K562 (cell line): ENCODE measurements around the gene PDZD8. TPM values are rescaled to one million over a fixed set of nuclear protein-coding genes. Genes with fewer than 3 reads are reported as not detected.

Experiments used
- ATAC-seq: fragments of 200-7000 bp; cut with Tn5 transposase; 3 replicates; pipeline ENCODE4 v1.9.1; 2020; ENCODE audit warnings: moderate library complexity
- BruUV-seq: library from RNA; stranded (reverse); fragments of 400-500 nt; replicated peaks from 2 replicates; lab custom pipeline; 2021; lab: Mats Ljungman, UMichigan
- CTCF ChIA-PET: fragments of 300-600 bp; formaldehyde crosslinking; extraction: SDS; loops from one replicate; lab custom pipeline; 2021; ENCODE audit warnings: low intra/inter-chr PET ratio; lab: Yijun Ruan, JAX
- POLR2A ChIA-PET: fragments of 300-600, 350-650 bp; sonication (Branson Sonifier 250); formaldehyde crosslinking; extraction: SDS; loops from one replicate; lab custom pipeline; 2021; ENCODE audit warnings: antibody characterized with exemption, inconsistent platforms; lab: Yijun Ruan, JAX
- DNase-seq, 4 experiments: peaks; one replicate each; pipeline versions ENCODE4 v3.0.0 to v3.0.0-alpha.2; 2011 to 2018; ENCODE audit warnings: low spot score in 3 of 4, mixed read lengths in 3 of 4; ENCODE audit errors: extremely low read depth in 1 of 4
- FAIRE-seq: peaks from 2 replicates; lab custom pipeline; 2011; peaks lifted over from hg19 to GRCh38; lab: Jason Lieb, UNC
- H2AFZ ChIP-seq: 2 replicates; pipeline ENCODE4 v1.6.0; 2011; ENCODE audit warnings: low read depth, low read length, control low read depth, inconsistent platforms
- H3K27ac ChIP-seq: fragments of 200-600 bp; 3 replicates; pipeline ENCODE4 v1.8.0; 2011; ENCODE audit warnings: low read depth, mild to moderate bottlenecking, control low read depth, inconsistent platforms, low read length, moderate library complexity, mixed read lengths; ENCODE audit errors: extremely low read depth
- H3K27me3 ChIP-seq, 2 experiments: fragments of 300-600 bp in 1 of 2; 2 replicates in 1 of 2; 3 replicates in 1 of 2; pipeline versions ENCODE4 v1.6.0 to v1.8.0; 2011; ENCODE audit warnings: inconsistent platforms in 2 of 2, low read length in 2 of 2, mild to moderate bottlenecking in 1 of 2, mixed read lengths in 1 of 2, moderate library complexity in 1 of 2; ENCODE audit not compliant: control insufficient read depth in 2 of 2, insufficient read depth in 2 of 2
- H3K36me3 ChIP-seq: fragments of 300-600 bp; 3 replicates; pipeline ENCODE4 v1.8.0; 2011; ENCODE audit warnings: mild to moderate bottlenecking, low read length, inconsistent platforms; ENCODE audit not compliant: control insufficient read depth, insufficient read depth
- H3K4me1 ChIP-seq, 2 experiments: fragments of 200-600 bp in 1 of 2; replicated peaks in 1 of 2; 2 replicates in 1 of 2; 3 replicates in 1 of 2; pipeline versions ENCODE4 v1.5.1 to v1.8.0; 2011; ENCODE audit warnings: inconsistent platforms in 2 of 2, low read length in 2 of 2, mild to moderate bottlenecking in 1 of 2, mixed read lengths in 1 of 2, moderate library complexity in 1 of 2; ENCODE audit not compliant: control insufficient read depth in 2 of 2, insufficient read depth in 2 of 2
- H3K4me2 ChIP-seq: 2 replicates; pipeline ENCODE4 v1.6.1; 2011; ENCODE audit warnings: low read length, control low read depth, inconsistent platforms, mixed read lengths; ENCODE audit not compliant: insufficient read depth
- H3K4me3 ChIP-seq: fragments of 200-600 bp; sonication (generic), shearing (Covaris generic); 2 replicates; pipeline ENCODE4 v1.5.1; 2016; ENCODE audit warnings: control low read depth, inconsistent platforms
- H3K79me2 ChIP-seq: fragments of 200-600 bp; 3 replicates; pipeline ENCODE4 v1.8.0; 2011; ENCODE audit warnings: low read length, inconsistent platforms; ENCODE audit not compliant: control insufficient read depth, insufficient read depth
- H3K9ac ChIP-seq, 2 experiments: 2 replicates each; pipeline versions ENCODE4 v1.6.0 to v1.6.1; 2011; ENCODE audit warnings: low read depth in 2 of 2, low read length in 2 of 2, control low read depth in 1 of 2, inconsistent platforms in 1 of 2, mild to moderate bottlenecking in 1 of 2, mixed read lengths in 1 of 2; ENCODE audit not compliant: insufficient read depth in 1 of 2
- H3K9me1 ChIP-seq: one replicate; pipeline ENCODE4 v1.6.0; 2011; ENCODE audit warnings: inconsistent platforms, mild to moderate bottlenecking, low read length, moderate library complexity; ENCODE audit not compliant: control insufficient read depth, insufficient read depth
- H3K9me3 ChIP-seq: replicated peaks from 2 replicates; pipeline ENCODE4 v1.5.1; 2011; ENCODE audit warnings: low read depth, low read length, inconsistent platforms; ENCODE audit not compliant: control insufficient read depth, insufficient read depth
- H4K20me1 ChIP-seq: replicated peaks from 2 replicates; pipeline ENCODE4 v1.6.1; 2011; ENCODE audit warnings: low read length, inconsistent platforms, mixed read lengths; ENCODE audit not compliant: control insufficient read depth, insufficient read depth
- CCAR2 ChIP-seq: fragments of 200-400 bp; formaldehyde crosslinking; IDR thresholded peaks from 2 replicates; pipeline ENCODE4 v1.6.1; 2017; ENCODE audit warnings: mild to moderate bottlenecking, low read depth, low read length
- ELK1 ChIP-seq: sonication (generic); formaldehyde crosslinking; IDR thresholded peaks from 2 replicates; pipeline ENCODE4 v1.8.1; 2022; ENCODE audit warnings: missing genetic modification reagents
- GATA2 ChIP-seq: sonication (generic); formaldehyde crosslinking; IDR thresholded peaks from 2 replicates; pipeline ENCODE4 v1.4.0; 2020; ENCODE audit warnings: mild to moderate bottlenecking, missing genetic modification reagents
- GTF2A2 ChIP-seq: IDR thresholded peaks from 2 replicates; pipeline ENCODE4 v1.6.1; 2016; ENCODE audit warnings: mild to moderate bottlenecking, missing genetic modification characterization, missing compliant biosample characterization
- HNRNPUL1 ChIP-seq: fragments of 200-400 bp; formaldehyde crosslinking; IDR thresholded peaks from 2 replicates; pipeline ENCODE4 v1.6.1; 2017; ENCODE audit warnings: low read length
- MITF ChIP-seq: IDR thresholded peaks from 2 replicates; pipeline ENCODE4 v1.6.1; 2014; ENCODE audit warnings: antibody characterized with exemption
- RBM34 ChIP-seq: fragments of 200-400 bp; formaldehyde crosslinking; IDR thresholded peaks from 2 replicates; pipeline ENCODE4 v1.6.1; 2018; ENCODE audit warnings: low read length, borderline replicate concordance; ENCODE audit not compliant: insufficient read depth
- SAFB2 ChIP-seq: fragments of 200-400 bp; formaldehyde crosslinking; IDR thresholded peaks from 2 replicates; pipeline ENCODE4 v1.6.1; 2018; ENCODE audit warnings: borderline replicate concordance, low read length, low read depth, moderate library complexity; ENCODE audit not compliant: severe bottlenecking
- TAF1 ChIP-seq: IDR thresholded peaks from 2 replicates; pipeline ENCODE4 v1.6.1; 2011; ENCODE audit warnings: mild to moderate bottlenecking, low read length, moderate library complexity; ENCODE audit not compliant: insufficient read depth, control insufficient read depth, severe bottlenecking; ENCODE audit errors: extremely low read depth
- ZNF3 ChIP-seq: fragments of 250-450 bp; sonication (Bioruptor Pico); IDR thresholded peaks from 2 replicates; pipeline ENCODE4 v1.5.0; 2021; ENCODE audit warnings: mild to moderate bottlenecking, moderate library complexity
- ZNF561 ChIP-seq: fragments of 450-650 bp; formaldehyde crosslinking; conservative IDR thresholded peaks from 2 replicates; pipeline ENCODE4 v1.4.0; 2020; ENCODE audit warnings: mild to moderate bottlenecking, moderate library complexity
- WGBS: fragments of 100-300 bp; shearing (Covaris generic); methylation state at CpG from one replicate; pipeline ENCODE4 v1.1.6; 2016; ENCODE audit warnings: low coverage, mixed read lengths; ENCODE audit not compliant: insufficient coverage; ENCODE audit errors: missing lambda C conversion rate; 5-methylcytosine and 5-hydroxymethylcytosine counted together
- in situ Hi-C: fragments of 300-500 bp; cut with MboI; formaldehyde crosslinking; loops from 4 replicates; pipeline ENCODE4 v1.15.0; 2018; ENCODE audit warnings: inconsistent platforms, mixed read lengths
- intact Hi-C: fragments of 100-400 bp; cut with micrococcal nuclease; formaldehyde crosslinking; loops from 2 replicates; pipeline ENCODE4 v1.14.2; 2022
- polyA plus RNA-seq, 8 experiments: library from polyadenylated mRNA; depleted of rRNA in 4 of 8; stranded (reverse) in 5 of 8; unstranded in 3 of 8; fragments of >200 nt; fragmentation: Nextera tagmentation in 2 of 8; fragmentation: Illumina TruSeq in 1 of 8; extraction: Ambion mirVana in 2 of 8; extraction: Trizol in 1 of 8; gene quantifications; 2 replicates each; pipeline versions ENCODE4 v1.2.1 to v1.2.3, GENCODE V29; 2011 to 2014; ENCODE audit warnings: inconsistent platforms in 1 of 8, missing spikeins in 1 of 8
- total RNA-seq, 7 experiments: library from RNA; depleted of rRNA in 6 of 7; stranded (reverse); fragments of >200 nt in 6 of 7; fragmentation: Illumina TruSeq in 2 of 7; extraction: Trizol in 2 of 7; gene quantifications; 2 replicates each; pipeline versions ENCODE4 v1.2.1 to v1.2.3, GENCODE V29; 2011 to 2021; ENCODE audit warnings: low replicate concordance in 1 of 7

The PDZD8 gene
- total and polyA plus RNA-seq, 9 of the 15 experiments (the other 6 are each of a cell fraction or from before 2014, with no cell fraction given), result 5.5 to 53.4 (median 36.8) TPM

DNA sequence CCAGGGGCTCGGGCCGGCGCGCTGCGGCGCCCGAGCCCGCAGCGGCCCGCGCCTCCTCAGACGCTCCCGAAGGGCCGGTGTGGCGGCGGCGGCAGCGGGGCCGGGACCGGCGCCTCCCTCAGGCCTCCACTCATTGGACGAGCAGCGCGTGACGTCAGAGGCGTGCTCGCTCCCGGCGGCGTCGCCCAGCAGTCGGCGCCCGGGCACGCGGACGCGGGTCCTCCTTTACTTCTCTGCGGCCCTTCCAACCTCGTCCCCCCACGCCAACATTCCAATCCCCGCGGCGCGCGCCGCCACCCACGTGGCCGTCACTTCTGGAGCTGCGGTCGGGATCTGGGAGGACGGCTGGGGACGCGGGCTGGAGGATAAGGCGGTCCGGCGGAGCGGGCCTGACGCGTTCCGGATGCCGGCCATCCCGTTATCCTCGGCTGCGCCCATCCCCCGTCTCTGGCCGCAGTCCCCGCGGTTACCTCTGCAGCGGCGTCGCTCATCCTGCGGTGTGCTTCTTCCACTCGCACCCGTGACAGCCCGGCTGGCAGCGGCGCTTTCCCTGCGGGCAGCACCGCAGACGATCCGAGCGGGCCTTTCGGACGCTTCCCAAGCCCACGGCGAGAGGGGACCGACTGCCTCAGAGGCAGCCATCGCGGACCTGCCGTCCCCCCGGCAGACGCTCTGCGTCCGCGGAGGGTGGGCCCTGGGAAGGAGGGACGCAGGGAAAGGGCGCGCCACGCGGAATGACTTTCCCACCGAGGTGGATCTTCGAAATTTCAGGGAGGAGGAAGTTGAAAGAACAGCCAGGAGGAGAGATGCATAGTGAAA lies at the start of gene PDZD8 (continued):
- no peak for TF ChIP-seq ZNF3 (CRISPR knock-in tag)
- TF ChIP-seq ZNF561 (CRISPR knock-in tag), result no peak
- TF ChIP-seq GATA2, result no peak
- no peak for TF ChIP-seq RBM34
- no peak for TF ChIP-seq MITF
- TF ChIP-seq HNRNPUL1, result no peak
- TF ChIP-seq CCAR2, result no peak
- TF ChIP-seq GTF2A2 (tag), result no peak

DNA sequence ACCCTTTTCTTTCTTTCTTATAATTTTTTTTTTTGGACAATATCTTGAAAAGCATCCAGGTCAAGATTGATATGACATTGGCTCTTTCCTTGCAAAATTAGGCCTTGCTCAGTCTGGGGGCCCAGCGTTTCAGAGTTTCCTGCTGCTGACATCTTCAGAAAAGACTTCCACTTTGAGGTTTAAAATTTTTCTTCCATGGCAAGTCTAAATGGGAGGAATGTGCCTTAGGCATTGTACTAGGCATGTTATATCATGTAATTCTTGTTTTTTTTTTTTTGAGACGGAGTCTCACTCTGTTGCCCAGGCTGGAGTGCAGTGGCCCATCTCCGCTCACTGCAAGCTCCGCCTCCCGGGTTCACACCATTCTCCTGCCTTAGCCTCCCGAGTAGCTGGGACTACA lies 48.9 kb upstream of the PDZD8 start:
- ATAC-seq, result no peak
- H3K36me3 ChIP-seq, result no peaks in the 10 kb centered on the region
- intact Hi-C loops (no loop called here), in situ Hi-C loops (no loop called here)
- POLR2A ChIA-PET, result interaction anchor here (0.5 to 0.7 kb wide), 2 partner anchors 88 to 146 kb away, joined by 3 read pairs; no protein-coding TSS in a partner anchor
- no peak overlapping the region for H3K9ac ChIP-seq
- no peak overlapping the region for H3K4me2 ChIP-seq
- CTCF ChIA-PET, result no interaction called here
- H3K79me2 ChIP-seq, result no peaks in the 10 kb centered on the region
- no peak for FAIRE-seq
- no peak for DNase-seq
- no TSS peak for BruUV-seq
- no peaks in the 10 kb centered on the region for H3K9me3 ChIP-seq
- 92% methylated on average over 6 of the region's 6 CpGs for WGBS
- no peaks in the 10 kb centered on the region for H3K9me1 ChIP-seq
- no peak overlapping the region for H2AFZ ChIP-seq
- H3K27me3 ChIP-seq, result no peaks in the 10 kb centered on the region
- no peak overlapping the region for H3K4me3 ChIP-seq
- H4K20me1 ChIP-seq, result no peaks in the 10 kb centered on the region
- no peak overlapping the region for H3K27ac ChIP-seq
- peaks cover 4 to 6% of the 10 kb centered on the region in 2 experiments; a peak in 3 of 5 replicates for H3K4me1 ChIP-seq
- TF ChIP-seq ELK1 (CRISPR knock-in tag) (no peak), SAFB2 (no peak), TAF1 (no peak)
